Nephron progenitor cell (in vitro differentiated cells): ENCODE results near the gene ADD1.

Experiments used
- DNase-seq: peaks from one replicate; pipeline ENCODE4 v3.0.0; 2021
- H3K27ac Mint-ChIP-seq: 2 replicates; pipeline ENCODE4 v1.8.0; 2021; ENCODE audit warnings: mild to moderate bottlenecking, moderate library complexity, mixed read lengths
- H3K27me3 Mint-ChIP-seq: 2 replicates; pipeline ENCODE4 v1.8.0; 2021; ENCODE audit warnings: mild to moderate bottlenecking, low read depth, mixed read lengths; ENCODE audit not compliant: poor library complexity
- H3K36me3 Mint-ChIP-seq: 2 replicates; pipeline ENCODE4 v1.8.0; 2021; ENCODE audit warnings: low read depth, mixed read lengths
- H3K4me1 Mint-ChIP-seq: 2 replicates; pipeline ENCODE4 v1.8.0; 2021; ENCODE audit warnings: mixed read lengths
- H3K4me3 Mint-ChIP-seq: 2 replicates; pipeline ENCODE4 v1.8.0; 2021; ENCODE audit warnings: mild to moderate bottlenecking, moderate library complexity, mixed read lengths
- H3K9me3 Mint-ChIP-seq: 2 replicates; pipeline ENCODE4 v1.8.0; 2021; ENCODE audit warnings: mild to moderate bottlenecking, moderate library complexity, mixed read lengths
- TF ChIP-seq, protein P1 (sequence below): fragments of 200-600 bp; sonication (generic); IDR thresholded peaks from 2 replicates; pipeline ENCODE4 v1.5.0; 2021; ENCODE audit warnings: antibody characterized with exemption

ADD1 gene

DNA sequence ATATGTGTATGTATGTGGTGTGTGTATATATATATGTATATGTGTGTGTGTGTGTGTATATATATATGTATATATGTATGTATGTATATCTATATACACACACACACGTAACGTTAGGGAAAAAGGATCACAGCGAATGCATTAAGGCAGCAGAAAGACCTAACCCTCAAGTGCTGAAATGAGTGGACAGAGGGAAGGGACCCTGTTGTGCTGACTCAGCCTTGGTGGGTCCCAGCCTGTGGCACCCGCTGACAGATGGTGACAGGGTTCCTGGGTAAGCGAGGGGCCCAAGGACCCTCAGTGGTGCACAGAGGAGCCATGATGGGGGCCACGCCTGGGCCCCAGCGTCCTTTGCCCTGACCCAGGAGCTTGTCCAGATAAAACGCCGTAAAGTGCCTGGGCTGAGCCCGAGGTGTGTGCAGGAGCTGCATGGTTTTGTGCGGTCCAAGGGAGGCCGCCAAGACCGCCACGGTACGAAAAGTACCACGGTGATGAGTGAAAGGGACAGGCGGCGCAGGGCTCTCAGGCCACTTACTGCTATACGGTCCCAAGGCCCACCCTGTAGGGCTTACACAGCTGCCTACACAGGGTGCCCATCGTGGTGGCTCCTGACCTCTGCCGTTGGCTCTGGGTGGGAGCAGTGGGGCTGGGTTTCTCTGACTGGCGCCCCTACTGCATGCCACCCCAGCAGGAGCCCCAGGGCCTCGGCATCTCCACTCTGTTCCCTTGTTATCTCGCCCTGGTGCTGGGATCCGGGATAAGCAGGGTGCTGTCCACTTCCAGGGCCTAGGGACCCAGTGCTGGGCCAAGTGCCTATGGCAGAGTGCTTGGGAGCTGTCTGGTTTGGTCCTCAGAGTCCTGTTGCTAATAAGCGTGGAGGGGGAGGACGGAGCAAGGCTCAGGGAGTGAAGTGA lies 40.8 kb upstream of the ADD1 start:
- peaks cover 3% of the 10 kb centered on the region for H3K27me3 Mint-ChIP-seq
- TF ChIP-seq, protein P1, sequence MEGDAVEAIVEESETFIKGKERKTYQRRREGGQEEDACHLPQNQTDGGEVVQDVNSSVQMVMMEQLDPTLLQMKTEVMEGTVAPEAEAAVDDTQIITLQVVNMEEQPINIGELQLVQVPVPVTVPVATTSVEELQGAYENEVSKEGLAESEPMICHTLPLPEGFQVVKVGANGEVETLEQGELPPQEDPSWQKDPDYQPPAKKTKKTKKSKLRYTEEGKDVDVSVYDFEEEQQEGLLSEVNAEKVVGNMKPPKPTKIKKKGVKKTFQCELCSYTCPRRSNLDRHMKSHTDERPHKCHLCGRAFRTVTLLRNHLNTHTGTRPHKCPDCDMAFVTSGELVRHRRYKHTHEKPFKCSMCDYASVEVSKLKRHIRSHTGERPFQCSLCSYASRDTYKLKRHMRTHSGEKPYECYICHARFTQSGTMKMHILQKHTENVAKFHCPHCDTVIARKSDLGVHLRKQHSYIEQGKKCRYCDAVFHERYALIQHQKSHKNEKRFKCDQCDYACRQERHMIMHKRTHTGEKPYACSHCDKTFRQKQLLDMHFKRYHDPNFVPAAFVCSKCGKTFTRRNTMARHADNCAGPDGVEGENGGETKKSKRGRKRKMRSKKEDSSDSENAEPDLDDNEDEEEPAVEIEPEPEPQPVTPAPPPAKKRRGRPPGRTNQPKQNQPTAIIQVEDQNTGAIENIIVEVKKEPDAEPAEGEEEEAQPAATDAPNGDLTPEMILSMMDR: no peak
- no peaks in the 10 kb centered on the region for H3K9me3 Mint-ChIP-seq
- H3K36me3 Mint-ChIP-seq: no peaks in the 10 kb centered on the region
- no peak for DNase-seq
- peaks cover 44% of the 10 kb centered on the region for H3K4me1 Mint-ChIP-seq
- no peak overlapping the region for H3K4me3 Mint-ChIP-seq
- H3K27ac Mint-ChIP-seq: no peak overlapping the region

DNA sequence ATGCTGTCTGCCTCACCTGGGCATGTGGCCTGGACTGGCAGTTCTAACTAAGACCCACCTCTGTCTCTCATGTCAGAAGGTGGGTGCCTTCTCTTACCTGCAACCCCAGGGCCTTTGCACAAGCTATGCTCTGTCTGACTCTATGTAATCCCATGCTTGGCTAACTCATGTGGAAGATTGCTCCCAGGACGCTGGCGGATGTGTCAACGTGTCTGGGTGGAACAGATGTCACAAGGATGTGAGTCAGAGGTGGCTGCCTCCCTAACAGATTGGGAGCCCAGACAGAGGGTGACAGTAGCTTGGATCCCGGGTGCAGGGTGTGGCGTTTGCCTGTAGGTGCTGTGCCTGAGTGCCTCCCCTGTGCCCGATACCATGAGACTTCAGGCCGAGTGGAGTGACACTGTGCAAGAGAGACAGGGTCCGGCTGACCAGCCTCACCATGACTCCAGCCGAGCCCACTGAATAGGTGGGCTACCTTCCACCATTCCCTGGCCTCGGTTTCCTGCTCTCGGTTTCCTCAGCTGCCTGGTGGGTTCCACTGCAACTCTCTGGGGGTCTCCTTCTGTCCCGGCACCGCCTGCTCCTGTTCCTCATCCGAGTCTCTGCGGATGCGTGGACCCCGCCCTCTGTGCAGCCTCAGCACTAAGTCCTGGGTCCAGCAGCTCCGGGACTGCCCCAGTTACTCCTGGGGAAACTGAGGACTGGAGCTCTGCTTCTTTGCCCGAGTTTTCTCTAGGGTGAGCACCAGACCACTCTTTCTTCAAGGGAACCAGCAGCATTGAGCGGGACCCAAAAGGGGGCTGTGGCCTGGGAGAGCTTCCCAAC lies 39.8 kb upstream of the ADD1 start:
- DNase-seq: no peak
- Mint-ChIP-seq H3K9me3 (no peaks in the 10 kb centered on the region), H3K36me3 (no peaks in the 10 kb centered on the region), H3K4me1 (peaks cover 35% of the 10 kb centered on the region), H3K27me3 (peaks cover 3% of the 10 kb centered on the region), H3K4me3 (no peak overlapping the region), H3K27ac (no peak overlapping the region)
- TF ChIP-seq, protein P1: no peak

DNA sequence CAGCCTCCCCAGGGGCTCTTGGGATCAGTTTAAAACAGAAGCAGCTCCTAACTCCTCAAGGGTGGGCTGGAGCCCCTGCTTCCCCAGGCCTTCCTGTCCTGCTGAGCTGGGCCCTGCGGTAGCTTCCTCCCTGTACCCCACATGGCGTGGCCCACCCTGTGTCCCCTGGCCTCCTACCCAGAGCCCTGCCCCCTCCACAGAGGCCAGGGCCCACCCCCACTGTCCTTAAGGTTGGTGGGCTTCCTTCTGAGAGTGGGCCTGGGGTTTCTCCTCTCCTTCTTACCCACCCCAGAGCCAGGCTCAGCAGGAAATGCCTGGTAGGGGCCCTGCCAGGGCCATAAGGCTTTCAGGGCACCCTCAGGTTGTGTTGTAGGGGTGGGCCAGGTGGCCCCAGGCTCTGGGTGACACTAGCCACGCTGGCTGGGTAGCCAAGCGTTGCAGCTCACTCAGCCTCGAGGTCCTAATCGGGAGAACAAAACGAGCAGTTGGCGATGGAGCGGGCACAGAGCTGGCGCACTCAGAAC lies 39.1 kb upstream of the ADD1 start:
- no peak for DNase-seq
- peaks cover 33% of the 10 kb centered on the region for H3K4me1 Mint-ChIP-seq
- TF ChIP-seq, protein P1: no peak
- H3K9me3 Mint-ChIP-seq: no peaks in the 10 kb centered on the region
- H3K27ac Mint-ChIP-seq: no peak overlapping the region
- H3K4me3 Mint-ChIP-seq: no peak overlapping the region
- H3K36me3 Mint-ChIP-seq: no peaks in the 10 kb centered on the region
- H3K27me3 Mint-ChIP-seq: peaks cover 3% of the 10 kb centered on the region

DNA sequence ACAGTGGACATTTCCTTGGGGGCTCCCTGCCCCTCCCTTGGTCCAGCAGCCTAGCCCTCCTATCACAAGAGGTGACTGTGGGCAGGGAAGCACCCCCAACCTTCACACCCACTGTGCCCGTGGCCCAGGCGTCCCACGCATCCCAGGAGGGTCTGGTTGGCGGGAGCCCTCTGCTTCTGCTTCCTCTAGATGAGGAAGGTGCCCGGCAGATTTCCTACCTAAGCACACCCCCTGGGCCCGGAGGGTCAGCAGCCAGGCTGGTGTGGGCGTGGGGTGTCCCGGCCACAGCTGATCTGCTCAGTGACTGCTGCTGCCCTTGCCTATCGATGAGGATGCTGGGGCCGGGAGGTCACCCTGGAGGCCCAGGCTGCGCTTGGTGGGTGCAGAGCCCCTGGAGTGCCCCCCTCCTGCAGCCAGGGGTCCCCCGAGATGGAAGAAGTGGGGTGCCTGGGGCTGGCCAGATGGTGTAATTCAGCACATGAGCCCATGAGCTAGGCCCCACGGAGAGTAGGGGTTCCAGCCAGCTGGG lies 38.6 kb upstream of the ADD1 start:
- H3K9me3 Mint-ChIP-seq: no peaks in the 10 kb centered on the region
- H3K4me3 Mint-ChIP-seq: no peak overlapping the region
- H3K27ac Mint-ChIP-seq: no peak overlapping the region
- no peaks in the 10 kb centered on the region for H3K36me3 Mint-ChIP-seq
- H3K4me1 Mint-ChIP-seq: peaks cover 34% of the 10 kb centered on the region
- H3K27me3 Mint-ChIP-seq: peaks cover 3% of the 10 kb centered on the region
- TF ChIP-seq, protein P1: no peak
- no peak for DNase-seq

DNA sequence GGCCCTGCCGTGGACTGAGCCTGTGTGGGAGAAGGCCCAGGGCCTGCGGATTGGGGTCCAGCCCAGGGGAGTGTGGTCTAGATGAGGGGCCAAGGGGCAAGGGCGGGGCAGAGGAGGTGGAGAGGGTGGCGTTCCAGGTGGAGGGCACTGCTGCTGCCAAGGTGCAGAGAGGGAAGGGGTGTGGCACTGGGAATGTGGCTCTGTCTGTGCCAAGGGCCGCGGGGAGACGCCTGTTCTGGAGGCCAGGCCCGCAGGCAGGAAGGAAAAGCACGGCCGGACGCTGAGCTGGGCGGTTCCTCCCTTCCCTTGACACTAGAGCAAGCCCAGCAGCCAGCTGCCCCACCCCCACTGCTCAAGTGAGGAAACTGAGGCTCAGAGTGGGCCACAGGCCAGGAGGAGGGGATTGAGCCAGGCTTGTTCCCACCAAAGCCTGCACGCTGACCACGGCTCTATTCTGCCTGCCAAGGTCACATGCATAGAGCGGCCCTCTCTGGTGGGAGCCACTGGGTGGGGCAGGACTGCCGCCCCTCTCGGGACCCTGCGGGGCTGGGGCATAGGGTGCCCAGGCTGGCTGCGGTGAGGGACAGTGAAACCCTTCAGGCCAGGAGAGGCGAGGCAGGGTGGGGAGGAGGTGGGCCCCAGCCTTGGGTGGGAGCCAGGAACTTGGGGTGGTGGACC lies 37.8 kb upstream of the ADD1 start:
- peaks cover 3% of the 10 kb centered on the region for H3K27me3 Mint-ChIP-seq

More for the DNA sequence above, 37.8 kb upstream of the ADD1 start:
- no peaks in the 10 kb centered on the region for H3K36me3 Mint-ChIP-seq
- TF ChIP-seq, protein P1: no peak
- H3K9me3 Mint-ChIP-seq: no peaks in the 10 kb centered on the region
- H3K27ac Mint-ChIP-seq: no peak overlapping the region
- DNase-seq: no peak
- H3K4me1 Mint-ChIP-seq: peaks cover 36% of the 10 kb centered on the region
- no peak overlapping the region for H3K4me3 Mint-ChIP-seq
